GM21619 (cell line): ENCODE measurements around the gene PIGU.
A peak's percentile ranks its signal among the peaks of the same experiment; 100 is the strongest.
"Not testable (repeated sequence)": the region's sequence is repeated elsewhere in the genome, so short reads cannot be mapped to it uniquely, and the experiment has no call there.

ENCODE experiments used
- ATAC-seq: cut with Tn5 transposase; IDR thresholded peaks from one replicate; pipeline ENCODE4 v1.9.1; 2021; ENCODE audit not compliant: unreplicated experiment

PIGU gene

DNA sequence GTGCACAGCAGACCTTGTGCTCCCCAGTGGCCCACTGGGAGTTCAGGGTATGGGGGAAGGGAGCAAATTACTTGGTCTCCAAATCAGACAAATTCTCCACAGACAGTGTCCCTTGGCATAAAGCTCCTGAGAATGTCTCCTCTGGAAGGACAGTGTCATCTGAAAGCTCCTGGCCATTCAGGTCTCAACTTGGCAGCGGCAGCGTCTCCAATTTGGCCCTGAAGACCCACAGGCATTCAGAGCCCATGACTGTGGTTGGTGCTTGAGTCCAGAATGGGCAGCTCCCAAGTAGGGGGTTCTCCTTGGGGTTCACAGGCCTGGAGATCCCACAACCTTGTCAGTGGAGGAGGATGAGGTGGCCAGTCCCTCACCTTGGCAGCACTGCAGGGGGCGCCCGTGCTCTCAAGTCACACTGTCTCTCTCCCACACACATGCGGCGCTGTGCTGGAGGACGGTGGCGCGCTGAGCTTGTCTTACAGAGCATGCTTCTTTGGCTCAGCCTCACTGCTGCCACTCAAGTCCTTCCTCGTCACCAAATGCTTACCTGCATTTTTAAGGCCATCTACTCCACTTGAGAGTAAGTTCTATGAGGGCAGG, 140.0 kb downstream of the PIGU start:
- no peak for ATAC-seq

DNA sequence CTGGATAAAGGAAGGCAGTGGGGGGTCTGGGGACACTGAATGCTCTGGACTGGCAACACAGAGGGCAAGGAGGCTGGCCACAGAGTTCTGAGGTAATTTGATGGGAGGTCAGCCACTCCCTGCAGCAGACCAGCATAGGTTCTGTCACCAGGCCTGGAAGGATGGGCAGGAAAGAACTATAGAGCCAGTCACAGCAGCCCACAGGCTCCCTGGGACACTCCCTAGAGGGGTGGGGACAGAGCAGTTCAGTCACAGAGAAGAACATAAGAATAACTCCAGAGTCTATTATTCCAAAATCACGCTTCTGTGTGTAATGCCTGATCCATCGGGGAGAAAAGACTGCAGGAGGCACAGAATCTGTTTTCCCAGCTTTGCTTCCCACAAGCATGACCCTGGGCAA, 141.0 kb downstream of the PIGU start:
- ATAC-seq = no peak

DNA sequence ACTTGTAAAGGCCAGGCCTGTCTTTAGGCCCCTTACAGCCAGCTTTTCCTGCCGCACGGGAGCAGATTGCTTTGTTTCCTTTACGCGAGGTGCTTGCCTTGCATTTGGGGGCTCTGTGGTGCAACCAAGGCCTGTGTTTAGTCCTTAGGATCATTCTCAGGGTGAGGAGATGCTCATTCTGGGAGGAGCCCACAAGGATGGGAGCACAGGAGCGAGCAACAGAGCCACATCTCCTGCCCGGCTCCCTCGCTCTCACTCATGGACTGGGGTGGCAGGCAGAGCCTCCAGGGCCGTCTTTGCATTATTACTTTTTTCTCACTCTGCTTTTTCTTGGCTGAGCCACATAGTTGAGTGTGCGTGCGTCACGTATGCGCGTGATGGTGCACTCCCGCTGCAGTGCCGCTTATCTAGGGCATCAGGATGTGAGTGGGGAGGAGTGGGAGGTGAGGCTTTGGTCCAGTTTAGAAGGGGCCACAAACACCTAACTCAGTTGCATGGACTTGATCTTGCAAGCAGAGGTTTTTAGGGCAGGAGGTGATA, 141.5 kb downstream of the PIGU start:
- no peak for ATAC-seq

DNA sequence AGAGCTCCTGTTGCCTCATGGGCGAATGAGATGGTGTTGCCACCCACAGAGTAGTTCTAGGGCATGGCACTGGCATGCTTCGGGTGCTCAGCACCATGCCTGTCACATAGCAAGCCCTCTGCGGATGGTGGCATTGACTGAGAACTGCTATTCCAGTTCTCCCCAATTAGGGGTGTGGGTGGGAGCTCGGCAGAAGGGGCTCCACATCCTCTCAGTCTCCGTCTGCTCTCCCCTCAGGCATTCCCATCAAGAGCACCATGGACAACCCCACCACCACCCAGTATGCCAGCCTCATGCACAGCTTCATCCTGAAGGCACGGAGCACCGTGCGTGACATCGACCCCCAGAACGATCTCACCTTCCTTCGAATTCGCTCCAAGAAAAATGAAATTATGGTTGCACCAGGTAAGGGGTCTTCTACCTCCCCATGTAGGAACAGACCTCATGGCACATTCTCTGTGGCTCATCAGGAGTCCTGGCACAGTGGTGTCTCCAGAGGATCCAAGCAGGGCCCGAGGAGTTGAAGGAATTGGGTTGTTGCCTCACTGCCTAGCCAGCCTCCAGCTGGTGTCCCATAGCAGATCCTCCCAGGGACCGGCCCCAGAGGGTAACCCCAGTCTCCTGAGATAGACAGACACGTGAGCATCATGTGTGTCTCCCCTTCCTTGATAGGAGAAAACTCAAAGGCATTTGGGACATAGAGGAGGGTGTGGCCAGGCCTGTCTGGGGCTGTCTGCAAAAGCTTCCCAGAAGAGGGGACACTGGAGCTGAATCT, 142.3 kb downstream of the PIGU start:
- no peak for ATAC-seq

DNA sequence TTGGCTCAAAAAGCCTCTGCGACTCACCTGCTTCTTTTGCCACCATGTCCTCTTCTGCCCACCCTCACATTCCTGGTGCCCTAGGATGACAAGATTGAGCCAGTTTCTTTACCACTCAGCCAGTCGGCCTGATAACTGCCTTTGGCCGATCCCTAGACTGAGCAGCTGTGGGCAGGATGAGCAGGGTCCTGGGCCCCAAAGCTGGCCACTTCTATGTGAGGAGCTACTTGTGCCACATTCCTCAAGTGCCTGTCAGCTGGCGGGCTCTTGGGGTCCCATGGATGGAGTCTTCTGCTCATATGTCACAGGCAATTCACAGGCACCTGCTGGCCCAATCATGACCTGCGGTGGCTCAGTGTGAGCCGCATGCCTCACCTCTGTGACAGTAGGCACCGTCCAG, 144.1 kb downstream of the PIGU start:
- ATAC-seq = no peak

DNA sequence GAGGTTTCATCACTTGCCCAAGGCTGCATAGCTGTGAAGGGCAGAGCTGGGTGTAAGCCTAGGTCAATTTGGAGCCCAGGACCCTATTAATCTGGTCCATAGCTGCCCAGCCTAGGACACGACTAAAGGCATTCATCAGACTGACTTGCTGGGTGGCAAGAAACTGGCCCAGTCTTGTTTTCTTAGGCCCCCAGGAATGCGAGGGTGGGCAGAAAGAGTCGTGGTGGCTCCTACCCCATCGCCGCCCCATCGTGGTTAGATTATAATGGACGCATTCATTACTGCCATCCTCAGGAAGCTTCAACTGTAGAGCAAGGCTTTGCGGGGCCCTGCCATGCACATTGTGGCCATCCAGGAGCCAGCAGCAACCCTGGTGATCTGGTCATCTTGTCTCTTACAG, 144.6 kb downstream of the PIGU start:
- no peak for ATAC-seq

DNA sequence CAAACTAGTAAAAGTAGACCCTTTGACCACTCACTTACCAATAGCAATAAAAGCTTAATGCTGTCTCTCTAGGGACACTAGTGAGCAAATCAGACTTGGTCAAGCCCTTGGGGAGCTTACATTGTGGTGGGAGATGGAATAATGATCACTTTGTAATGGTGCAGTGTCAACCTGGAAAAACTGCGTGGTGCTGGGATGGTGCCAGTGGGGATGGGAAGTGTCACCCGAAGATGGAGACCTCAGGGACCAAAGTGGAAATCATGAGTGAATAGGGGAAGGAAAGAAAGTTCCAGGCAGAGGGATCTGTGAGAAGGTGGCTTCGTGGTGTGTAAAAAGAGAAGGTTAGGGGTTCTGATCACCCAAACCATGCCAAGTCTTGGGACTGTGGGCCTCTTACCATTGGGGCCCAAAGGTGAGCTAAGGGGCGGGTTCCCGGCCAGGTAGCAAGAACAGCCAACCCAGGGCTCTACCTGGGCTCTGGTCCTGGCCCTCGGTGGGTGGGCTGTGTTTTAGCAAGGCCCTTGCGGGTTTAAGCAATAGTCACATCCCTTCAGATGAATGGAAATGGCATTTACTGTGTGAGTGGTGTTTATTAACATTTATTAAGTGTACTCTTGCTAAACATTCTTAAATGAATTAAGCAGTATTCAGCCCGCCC, 145.2 kb downstream of the PIGU start:
- ATAC-seq = no peak

DNA sequence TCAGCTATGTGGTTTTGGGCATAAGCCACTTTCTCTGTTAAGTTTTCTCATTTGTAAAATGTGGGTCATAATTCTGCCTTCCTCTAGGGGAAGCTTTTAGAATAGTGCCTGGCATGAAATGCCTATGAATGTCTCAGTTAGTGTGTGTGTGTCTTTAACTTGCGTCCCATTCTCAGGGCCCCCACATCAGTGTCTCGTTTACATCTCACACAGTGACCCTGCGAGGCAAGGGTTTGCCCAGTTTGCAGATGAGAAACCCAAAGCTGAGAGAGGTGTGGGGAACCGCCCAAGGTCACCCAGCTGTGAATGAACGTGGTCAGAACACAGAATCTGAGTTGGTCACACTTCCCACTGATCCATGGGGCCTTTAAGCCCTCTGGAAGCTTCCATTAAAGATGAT, 146.6 kb downstream of the PIGU start:
- no peak for ATAC-seq

DNA sequence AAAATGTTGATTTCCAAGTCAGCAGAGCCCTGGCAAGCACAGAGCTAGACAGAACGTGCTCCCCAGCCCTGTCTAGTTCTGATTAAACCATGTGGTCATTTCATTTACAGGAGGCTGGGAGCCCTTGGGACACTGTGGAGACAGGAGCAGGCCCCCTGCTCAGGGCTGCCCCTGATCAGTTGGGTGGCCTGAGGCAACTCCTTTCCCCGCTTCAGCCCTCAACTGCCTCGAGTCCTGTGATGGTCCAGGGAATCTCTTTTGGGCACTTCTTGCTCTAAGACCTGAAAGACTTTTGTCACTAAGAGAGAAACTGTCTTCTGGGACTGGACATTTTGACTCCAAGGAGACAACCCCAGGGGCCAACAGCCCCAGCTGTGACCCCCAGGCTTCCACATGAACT, 147.2 kb downstream of the PIGU start:
- no peak for ATAC-seq

DNA sequence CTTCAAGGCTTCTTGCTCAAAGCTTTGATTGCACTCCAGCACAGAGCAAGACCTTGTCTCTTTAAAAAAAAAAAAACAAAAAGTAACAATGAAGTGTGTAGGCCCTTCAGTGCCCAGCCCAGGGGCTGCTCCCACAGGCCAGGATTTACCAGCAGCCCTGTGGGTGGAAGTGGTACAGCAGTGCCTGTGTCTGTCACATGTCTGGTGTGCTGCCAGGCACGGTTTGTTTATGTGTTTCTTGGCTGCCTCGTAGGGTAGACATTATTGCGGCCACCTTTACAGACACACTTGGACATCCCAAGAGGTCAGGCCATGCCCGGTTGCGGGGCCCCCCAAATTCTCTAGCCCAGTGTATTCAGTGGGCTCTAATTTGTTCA, 148.0 kb downstream of the PIGU start:
- ATAC-seq = no peak

DNA sequence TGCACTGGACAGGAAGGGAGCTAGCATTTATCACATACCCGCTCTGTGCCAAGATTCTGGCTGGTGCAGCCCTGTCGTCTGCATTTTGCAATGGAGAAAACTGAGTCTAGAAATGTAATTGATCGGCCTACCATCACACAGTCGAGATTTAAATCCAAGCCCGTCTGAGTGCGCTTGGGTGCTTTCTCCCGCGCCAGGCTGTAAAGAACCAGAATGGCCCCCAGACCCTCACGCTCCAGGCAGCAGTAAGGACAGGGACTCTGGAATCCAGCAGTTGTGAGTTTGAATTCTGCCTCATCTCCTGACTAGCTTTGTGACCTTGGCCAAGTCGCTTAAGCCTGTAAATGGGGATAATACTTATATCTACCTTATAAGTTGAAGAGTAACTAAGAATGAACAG, 149.9 kb downstream of the PIGU start:
- ATAC-seq = no peak

DNA sequence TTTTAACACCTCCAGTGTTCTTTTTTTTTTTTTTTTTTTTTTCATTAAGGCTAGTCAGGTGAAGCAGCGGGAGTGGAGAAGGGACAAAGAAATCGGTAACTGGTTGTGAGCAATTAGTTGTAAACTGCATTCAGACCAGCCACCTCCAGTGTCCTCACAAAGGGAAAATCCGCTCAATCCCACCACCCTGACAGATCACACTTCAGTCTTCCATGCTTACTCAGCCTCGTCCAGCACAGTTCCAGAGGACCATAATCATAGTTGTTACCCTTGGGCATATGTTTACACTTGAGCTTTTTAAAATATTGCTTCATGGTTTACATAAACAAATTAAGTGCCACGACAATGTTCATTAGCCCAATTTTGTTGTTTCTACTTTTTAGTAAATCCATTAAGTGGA, 150.4 kb downstream of the PIGU start:
- ATAC-seq = no peak

DNA sequence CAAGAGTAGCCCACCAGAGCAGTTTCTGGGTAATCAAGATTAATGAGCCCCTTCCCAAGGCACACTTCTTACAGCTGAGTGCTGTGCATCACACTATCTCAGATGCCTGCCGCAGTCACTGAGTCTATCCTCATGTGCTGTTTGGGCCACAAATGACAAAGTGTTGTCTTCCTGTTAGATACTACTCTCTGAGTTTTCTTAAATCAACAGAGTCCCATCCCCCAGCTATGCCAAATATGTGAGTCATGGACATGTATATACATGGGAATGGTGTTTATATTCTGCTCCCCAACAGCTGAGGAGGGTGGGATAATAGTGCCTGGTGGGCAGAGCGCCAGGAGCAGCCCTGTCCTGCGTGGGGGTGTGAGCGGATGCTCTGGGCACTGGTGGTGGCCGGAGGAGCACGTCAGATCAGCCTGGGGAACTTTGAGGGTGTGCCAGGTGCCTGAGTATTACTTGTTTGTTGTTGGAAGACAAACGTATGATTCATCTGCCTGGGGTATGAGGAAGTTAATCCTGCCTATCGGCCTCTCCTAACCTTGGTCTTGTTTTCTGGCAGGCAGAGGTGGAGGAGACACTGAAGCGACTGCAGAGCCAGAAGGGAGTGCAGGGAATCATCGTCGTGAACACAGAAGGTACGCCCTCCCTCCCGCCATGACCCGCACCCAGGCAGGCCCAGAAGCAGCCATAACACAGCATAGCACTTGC, 151.0 kb downstream of the PIGU start:
- no peak for ATAC-seq

DNA sequence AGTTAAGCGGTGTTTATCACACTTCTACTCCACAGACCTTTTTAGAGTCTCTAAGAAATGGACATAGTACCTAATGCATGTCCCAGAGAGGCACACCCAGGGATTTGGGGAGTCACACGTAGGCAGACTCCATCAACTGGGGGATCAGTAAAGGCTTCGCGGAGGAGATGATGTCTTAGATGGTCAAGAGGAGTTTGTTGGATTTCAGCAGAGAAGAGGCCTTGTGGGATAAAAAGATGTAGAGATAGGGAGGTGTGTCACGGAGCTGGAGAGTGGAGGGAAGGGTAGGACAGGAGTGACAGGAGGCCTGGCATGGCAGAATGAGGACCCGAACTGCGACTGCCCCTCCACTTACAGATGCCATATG, 151.6 kb downstream of the PIGU start:
- ATAC-seq = no peak

DNA sequence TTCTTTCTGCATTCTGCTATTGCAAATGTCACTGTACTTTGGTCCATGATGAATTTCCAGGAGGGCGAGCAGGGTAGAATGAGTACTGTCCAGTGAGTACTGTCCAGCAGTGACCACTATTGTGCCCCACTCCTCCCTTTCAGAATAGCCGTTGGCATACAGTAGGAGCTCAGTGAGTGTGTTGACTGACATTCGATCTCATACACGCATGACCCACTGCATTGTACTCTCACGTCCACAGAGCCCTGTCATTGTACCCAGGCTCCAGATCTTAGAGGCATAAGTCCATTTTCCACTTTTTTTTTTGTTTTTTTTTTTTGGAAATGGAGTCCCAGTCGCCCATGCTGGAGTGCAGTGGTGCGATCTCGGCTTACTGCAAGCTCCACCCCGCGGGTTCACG, 152.5 kb downstream of the PIGU start:
- no peak for ATAC-seq

DNA sequence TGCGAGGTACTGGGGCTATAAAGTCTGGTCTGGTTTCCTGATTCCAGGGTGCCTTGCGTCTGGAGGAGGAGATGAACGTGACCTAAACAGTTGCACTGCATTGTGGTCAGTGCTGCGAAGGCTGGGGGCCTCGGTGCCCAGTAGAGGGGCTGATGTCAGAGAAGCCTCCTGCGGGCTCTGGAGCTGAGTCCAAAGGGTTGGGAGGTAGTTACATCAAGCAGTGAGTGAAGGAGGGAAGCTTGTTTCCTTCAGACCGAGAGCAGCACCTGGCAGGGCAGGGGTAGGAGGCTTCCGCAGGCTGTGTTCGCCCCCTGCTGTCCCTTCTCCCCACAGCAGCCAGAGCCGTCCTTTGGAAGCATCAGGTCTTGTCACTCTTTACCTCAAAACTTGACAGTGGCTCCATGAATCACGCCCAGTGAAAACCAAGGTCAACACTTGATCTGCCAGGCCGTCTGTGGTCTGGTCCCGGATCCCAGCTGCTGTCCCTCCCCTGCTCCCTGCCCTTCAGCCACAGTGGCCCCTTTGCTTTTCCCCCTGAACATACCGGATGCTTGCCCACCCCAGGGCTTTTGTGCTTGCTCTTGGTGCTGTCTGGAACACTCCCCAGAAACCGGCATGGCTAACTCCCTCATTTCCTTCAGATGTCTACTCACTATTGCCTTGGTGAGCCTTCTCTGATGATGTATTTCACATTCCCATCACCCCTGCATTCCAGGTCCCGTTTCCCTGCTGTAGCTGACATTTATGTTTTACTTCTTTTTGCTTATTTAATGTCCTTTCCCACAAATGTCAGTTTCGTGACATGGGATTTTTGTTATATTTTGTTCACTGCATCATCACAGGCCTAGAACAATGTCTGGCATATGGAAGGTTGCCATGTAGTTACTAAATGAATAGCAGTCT, 153.7 kb downstream of the PIGU start:
- no peak for ATAC-seq

DNA sequence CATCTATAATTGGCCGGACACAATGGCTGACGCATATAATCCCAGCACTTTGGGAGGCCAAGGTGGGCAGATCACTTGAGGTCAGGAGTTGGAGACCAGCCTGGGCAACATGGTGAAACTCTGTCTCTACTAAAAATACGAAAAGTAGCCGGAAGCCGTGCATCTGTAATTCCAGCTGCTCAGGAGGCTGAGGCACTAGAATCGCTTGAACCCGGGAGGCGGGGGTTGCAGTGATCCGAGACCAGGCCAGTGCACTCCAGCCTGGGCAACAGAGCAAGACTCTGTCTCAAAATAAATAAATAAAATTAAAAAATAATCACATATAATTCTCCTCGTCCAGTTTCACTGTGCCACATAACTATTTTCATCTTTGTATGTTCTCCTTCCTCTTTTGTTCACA, 157.1 kb downstream of the PIGU start:
- ATAC-seq = not testable (repeated sequence)

DNA sequence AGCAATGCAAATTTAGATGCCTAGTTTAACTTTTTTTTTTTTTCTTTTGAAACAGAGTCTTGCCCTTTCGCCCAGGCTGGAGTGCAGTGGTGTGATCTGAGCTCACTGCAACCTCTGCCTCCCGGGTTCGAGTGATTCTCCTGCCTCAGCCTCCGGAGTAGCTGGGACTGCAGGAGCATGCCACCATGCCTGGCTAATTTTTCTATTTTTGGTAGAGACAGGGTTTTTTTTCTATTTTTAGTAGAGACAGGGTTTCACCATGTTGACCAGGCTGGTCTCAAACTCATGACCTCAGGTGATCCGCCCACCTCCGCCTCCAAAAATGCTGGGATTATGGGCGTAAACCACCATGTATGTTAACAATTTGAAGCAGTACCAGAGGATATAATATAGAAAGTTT, 158.0 kb downstream of the PIGU start:
- not testable (repeated sequence) for ATAC-seq

DNA sequence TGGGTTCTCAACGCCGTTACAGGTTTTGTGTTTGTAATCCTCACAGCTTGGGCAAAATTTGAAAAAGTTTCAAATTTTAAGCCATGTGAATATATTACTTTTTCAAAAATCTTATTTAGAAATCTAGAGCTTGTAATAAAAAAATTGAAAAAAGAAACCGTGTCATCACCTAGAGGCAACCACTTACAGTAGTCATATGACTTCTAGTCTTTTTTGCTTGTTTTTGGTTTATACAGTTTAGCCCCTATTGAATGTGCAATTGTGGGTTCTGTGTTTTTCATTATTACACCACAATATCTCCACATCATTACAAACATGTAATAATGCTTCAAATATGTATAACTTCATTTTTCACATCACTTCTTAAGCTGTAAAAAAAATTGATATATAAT, 159.8 kb downstream of the PIGU start:
- no peak for ATAC-seq

DNA sequence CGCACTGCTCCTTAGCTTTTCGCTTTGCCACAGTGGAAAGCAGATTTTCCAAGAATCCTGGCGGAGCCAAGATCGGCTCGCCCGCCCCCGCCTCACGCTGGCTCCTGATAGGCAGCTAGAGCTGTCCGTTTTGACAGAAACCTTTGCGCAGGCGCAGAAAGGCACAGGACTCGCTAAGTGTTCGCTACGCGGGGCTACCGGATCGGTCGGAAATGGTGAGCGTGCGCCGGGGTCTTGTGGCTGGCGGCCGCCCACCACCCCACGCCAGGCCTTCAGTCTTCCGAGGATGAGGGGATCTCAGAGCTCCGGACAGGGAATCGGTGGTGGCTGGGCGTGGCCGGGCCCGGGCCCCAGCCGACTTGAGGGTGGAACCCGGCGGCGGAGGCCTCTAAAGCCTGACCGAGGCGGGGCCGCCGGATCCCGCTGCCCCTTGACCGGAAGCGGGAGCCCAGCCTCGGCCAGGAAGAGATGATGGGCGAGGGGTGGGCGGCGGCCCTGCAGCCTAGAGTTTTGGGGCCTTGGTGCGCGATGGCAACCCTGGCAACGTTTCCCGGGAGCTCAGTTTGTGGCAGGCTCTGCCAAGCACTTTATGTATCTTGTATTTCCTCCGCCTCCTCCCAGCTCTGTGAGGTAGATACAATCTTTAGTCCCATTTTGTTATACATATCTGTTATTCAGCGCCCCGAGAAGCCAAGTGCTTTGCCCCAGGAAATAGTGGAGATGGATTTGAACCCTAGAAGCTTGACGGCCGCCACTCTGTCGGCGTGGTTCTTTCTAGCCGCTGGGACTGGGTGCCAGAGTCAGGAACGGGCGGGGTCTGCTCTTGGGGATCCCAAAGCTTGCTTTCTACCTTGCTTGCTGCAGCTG, 160.4 kb downstream of the PIGU start, which contains the start of gene DYNLRB1:
DYNLRB1 (plus strand) TSS at position 176 of the 867 bp plus-strand sequence; CDS start at position 213, 37 bp downstream.
- peak; percentile 67 for ATAC-seq
